ENCODE results near the gene LPAR2. TPM values are rescaled to one million over a fixed set of nuclear protein-coding genes. Genes with fewer than 3 reads are reported as not detected.
A peak's percentile ranks its signal among the peaks of the same experiment; 100 is the strongest.
"Not testable (repeated sequence)": the region's sequence is repeated elsewhere in the genome, so short reads cannot be mapped to it uniquely, and the experiment has no call there.

Gene LPAR2
- total and polyA plus RNA-seq, 2 experiments from 2014 or later, result 39.4 to 63.1 TPM

DNA sequence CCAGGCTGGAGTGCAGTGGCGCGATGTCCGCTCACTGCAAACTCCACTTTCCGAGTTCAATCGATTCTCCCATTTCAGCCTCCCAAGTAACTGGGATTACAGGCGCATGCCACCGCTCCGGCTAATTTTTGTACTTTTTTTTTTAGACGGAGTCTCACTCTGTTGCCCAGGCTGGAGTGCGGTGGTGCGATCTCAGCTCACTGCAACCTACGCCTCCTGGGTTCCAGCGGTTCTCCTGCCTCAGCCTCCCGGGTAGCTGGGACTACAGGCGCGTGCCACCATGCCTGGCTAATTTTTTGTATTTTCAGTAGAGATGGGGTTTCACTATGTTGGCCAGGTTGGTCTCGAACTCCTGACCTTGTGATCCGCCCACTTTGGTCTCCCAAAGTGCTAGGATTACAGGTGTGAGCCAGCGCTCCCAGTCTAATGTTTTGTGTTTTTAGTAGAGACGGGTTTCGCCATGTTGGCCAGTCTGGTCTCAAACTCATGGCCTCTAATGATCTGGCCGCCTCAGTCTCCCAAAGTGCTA is 37.5 kb upstream of the LPAR2 start:
- not testable (repeated sequence) for H3K27me3 ChIP-seq (ENCODE audit: insufficient read depth); H3K4me2 ChIP-seq; H3K4me3 ChIP-seq; H3K27ac Mint-ChIP-seq; H3K27ac ChIP-seq (ENCODE audit: low read depth); ATAC-seq; H3K4me3 Mint-ChIP-seq; DNase-seq (ENCODE audit: low spot score); H3K36me3 ChIP-seq (ENCODE audit: insufficient read depth); H3K9me2 ChIP-seq (ENCODE audit: insufficient read depth); H2AFZ ChIP-seq; H3K9me3 Mint-ChIP-seq
- H3K4me1 ChIP-seq (ENCODE audit: insufficient read depth), result peaks cover 18% of the 10 kb centered on the region
- H3K27me3 Mint-ChIP-seq (ENCODE audit: insufficient read depth, low read depth, poor library complexity), result peaks cover 18% of the 10 kb centered on the region
- peaks cover 17% of the 10 kb centered on the region for H4K20me1 ChIP-seq (replicated peaks; ENCODE audit: insufficient read depth)
- peaks cover 30% of the 10 kb centered on the region for H3K4me1 Mint-ChIP-seq
- H3K36me3 Mint-ChIP-seq (ENCODE audit: low read depth), result peaks cover 19% of the 10 kb centered on the region
- H3K79me2 ChIP-seq (replicated peaks; ENCODE audit: insufficient read depth), result peaks cover 42% of the 10 kb centered on the region
- peaks cover 28% of the 10 kb centered on the region for H3F3A ChIP-seq (replicated peaks; ENCODE audit: low read depth)

DNA sequence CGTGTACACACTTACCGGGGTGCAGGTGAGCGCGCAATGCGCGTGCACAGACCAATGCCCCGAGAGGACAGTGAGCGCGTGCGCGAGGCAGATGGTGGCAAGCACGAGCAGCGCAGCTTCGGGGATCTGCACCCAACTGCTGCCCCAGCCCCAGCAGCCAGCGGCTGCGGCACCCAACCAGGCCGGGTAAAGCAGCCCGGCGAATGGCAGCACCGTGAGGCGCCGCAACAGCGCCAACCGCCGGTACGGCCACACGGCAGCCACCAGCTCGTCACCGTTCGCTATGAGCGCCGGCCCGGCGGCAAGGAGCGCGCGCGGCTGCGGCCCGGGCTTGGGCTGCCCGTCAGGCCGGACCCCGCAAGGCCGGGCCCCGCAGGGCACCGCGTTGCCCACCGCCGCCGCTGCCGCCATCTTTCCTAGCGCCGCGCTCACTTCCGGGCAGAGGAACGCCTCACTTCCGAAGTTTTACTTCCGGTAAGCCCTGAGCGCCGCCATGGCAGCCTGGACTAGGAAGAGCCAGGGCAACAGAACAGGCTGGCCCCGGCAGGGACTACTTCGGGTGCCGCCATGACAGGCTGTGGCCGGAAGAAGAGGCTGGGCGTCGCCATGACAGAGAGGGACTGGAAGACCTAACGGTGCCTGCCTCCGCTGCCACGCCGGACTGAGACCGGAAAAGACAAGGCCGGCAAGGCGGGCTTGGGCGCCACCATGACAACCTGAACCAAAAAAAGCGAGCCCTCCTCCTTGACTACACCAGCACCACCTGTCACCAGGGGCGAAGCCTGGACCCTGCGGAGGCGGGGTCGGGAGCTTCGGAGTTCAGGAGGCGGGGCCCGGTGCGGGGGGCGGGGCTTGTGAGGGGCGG is 35.5 kb upstream of the LPAR2 start, which contains the start of gene ATP13A1:
Gene ATP13A1, minus strand, starts transcription at position 421 of the 865 bp plus-strand sequence. Its CDS starts 10 bp downstream, at position 411.
- Histone ChIP-seq H2AFZ (0 out of 2 replicates have a peak within 1 kb of the TSS, but pooled peaks have one; percentile 72), H3K4me3 (peak within 1 kb of the TSS; percentile 95), H3K27me3 (ENCODE audit: insufficient read depth) (no peaks in the 10 kb centered on the region), H3K4me2 (peak within 1 kb of the TSS; percentile 94), H3K79me2 (replicated peaks; ENCODE audit: insufficient read depth) (peaks cover 44% of the 10 kb centered on the region), H4K20me1 (replicated peaks; ENCODE audit: insufficient read depth) (peaks cover 10% of the 10 kb centered on the region), H3K9me2 (ENCODE audit: insufficient read depth) (0 out of 2 replicates have a peak, but pooled peaks cover 2% of the 10 kb centered on the region), H3F3A (replicated peaks; ENCODE audit: low read depth) (peaks cover 21% of the 10 kb centered on the region), H3K36me3 (ENCODE audit: insufficient read depth) (peaks cover 9% of the 10 kb centered on the region; the same call in 1 of the 2 replicates), H3K27ac (ENCODE audit: low read depth) (peak within 1 kb of the TSS; percentile 92), H3K4me1 (ENCODE audit: insufficient read depth) (peaks cover 15% of the 10 kb centered on the region)
- peaks cover 9% of the 10 kb centered on the region for H3K27me3 Mint-ChIP-seq (ENCODE audit: insufficient read depth, low read depth, poor library complexity)
- peaks cover 27% of the 10 kb centered on the region for H3K36me3 Mint-ChIP-seq (ENCODE audit: low read depth)
- peaks cover 29% of the 10 kb centered on the region for H3K4me1 Mint-ChIP-seq
- TF ChIP-seq, protein P1, sequence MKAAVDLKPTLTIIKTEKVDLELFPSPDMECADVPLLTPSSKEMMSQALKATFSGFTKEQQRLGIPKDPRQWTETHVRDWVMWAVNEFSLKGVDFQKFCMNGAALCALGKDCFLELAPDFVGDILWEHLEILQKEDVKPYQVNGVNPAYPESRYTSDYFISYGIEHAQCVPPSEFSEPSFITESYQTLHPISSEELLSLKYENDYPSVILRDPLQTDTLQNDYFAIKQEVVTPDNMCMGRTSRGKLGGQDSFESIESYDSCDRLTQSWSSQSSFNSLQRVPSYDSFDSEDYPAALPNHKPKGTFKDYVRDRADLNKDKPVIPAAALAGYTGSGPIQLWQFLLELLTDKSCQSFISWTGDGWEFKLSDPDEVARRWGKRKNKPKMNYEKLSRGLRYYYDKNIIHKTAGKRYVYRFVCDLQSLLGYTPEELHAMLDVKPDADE (IDR thresholded peaks at IDR 0.05), result peak; percentile 95
- TF ChIP-seq POLR2AphosphoS5 (IDR thresholded peaks at IDR 0.05; ENCODE audit: low read depth) (peak; percentile 53; the same call in 1 of the 2 replicates), ZNF114 (CRISPR knock-in tag; IDR thresholded peaks at IDR 0.05) (no peak)
- ATAC-seq (peak; percentile 83), DNase-seq (ENCODE audit: low spot score) (peak; percentile 95)
- no peaks in the 10 kb centered on the region for H3K9me3 Mint-ChIP-seq
- H3K4me3 Mint-ChIP-seq, result peak within 1 kb of the TSS; percentile 92
- H3K27ac Mint-ChIP-seq, result peak within 1 kb of the TSS; percentile 95

DNA sequence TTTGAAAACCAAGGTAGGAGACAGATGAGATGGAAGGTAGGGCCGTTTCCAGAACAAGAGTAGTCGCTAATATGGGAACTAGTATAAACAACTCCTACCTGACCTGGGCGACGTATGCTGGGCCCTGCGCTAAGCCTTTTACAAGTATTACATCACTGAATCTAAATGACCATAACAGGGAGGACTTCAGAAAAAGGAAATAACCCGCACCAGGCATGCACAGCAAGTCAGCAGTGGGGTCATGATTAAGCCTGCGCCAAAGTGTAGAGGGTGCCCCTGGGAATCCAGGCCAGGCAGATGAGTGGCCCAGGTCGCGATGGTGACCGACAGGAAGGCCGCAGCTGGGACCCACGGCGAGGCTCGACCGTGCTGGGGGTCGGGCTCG is 34.8 kb upstream of the LPAR2 start:
- peaks cover 15% of the 10 kb centered on the region; the same call in 1 of the 2 replicates for H3K36me3 ChIP-seq (ENCODE audit: insufficient read depth)
- peak overlapping the region; percentile 95 for H3K4me3 ChIP-seq
- no peaks in the 10 kb centered on the region for H3K27me3 ChIP-seq (ENCODE audit: insufficient read depth)
- H2AFZ ChIP-seq, result 0 out of 2 replicates have a peak overlapping the region, but pooled peaks have one; percentile 28
- H3K27ac Mint-ChIP-seq, result peak overlapping the region; percentile 93
- peaks cover 33% of the 10 kb centered on the region for H3K36me3 Mint-ChIP-seq (ENCODE audit: low read depth)
- H3K27ac ChIP-seq (ENCODE audit: low read depth), result peak overlapping the region; percentile 80
- peak overlapping the region; percentile 94 for H3K4me2 ChIP-seq
- ATAC-seq, result no peak
- H3K9me2 ChIP-seq (ENCODE audit: insufficient read depth), result 0 out of 2 replicates have a peak, but pooled peaks cover 2% of the 10 kb centered on the region
- peak overlapping the region; percentile 92 for H3K4me3 Mint-ChIP-seq
- H4K20me1 ChIP-seq (replicated peaks; ENCODE audit: insufficient read depth), result peaks cover 12% of the 10 kb centered on the region
- peaks cover 23% of the 10 kb centered on the region for H3K4me1 Mint-ChIP-seq
- peaks cover 15% of the 10 kb centered on the region for H3K4me1 ChIP-seq (ENCODE audit: insufficient read depth)
- H3K79me2 ChIP-seq (replicated peaks; ENCODE audit: insufficient read depth), result peaks cover 44% of the 10 kb centered on the region
- DNase-seq (ENCODE audit: low spot score), result no peak
- peaks cover 21% of the 10 kb centered on the region for H3F3A ChIP-seq (replicated peaks; ENCODE audit: low read depth)
- peaks cover 6% of the 10 kb centered on the region for H3K27me3 Mint-ChIP-seq (ENCODE audit: insufficient read depth, low read depth, poor library complexity)
- no peaks in the 10 kb centered on the region for H3K9me3 Mint-ChIP-seq
- TF ChIP-seq, protein P2, sequence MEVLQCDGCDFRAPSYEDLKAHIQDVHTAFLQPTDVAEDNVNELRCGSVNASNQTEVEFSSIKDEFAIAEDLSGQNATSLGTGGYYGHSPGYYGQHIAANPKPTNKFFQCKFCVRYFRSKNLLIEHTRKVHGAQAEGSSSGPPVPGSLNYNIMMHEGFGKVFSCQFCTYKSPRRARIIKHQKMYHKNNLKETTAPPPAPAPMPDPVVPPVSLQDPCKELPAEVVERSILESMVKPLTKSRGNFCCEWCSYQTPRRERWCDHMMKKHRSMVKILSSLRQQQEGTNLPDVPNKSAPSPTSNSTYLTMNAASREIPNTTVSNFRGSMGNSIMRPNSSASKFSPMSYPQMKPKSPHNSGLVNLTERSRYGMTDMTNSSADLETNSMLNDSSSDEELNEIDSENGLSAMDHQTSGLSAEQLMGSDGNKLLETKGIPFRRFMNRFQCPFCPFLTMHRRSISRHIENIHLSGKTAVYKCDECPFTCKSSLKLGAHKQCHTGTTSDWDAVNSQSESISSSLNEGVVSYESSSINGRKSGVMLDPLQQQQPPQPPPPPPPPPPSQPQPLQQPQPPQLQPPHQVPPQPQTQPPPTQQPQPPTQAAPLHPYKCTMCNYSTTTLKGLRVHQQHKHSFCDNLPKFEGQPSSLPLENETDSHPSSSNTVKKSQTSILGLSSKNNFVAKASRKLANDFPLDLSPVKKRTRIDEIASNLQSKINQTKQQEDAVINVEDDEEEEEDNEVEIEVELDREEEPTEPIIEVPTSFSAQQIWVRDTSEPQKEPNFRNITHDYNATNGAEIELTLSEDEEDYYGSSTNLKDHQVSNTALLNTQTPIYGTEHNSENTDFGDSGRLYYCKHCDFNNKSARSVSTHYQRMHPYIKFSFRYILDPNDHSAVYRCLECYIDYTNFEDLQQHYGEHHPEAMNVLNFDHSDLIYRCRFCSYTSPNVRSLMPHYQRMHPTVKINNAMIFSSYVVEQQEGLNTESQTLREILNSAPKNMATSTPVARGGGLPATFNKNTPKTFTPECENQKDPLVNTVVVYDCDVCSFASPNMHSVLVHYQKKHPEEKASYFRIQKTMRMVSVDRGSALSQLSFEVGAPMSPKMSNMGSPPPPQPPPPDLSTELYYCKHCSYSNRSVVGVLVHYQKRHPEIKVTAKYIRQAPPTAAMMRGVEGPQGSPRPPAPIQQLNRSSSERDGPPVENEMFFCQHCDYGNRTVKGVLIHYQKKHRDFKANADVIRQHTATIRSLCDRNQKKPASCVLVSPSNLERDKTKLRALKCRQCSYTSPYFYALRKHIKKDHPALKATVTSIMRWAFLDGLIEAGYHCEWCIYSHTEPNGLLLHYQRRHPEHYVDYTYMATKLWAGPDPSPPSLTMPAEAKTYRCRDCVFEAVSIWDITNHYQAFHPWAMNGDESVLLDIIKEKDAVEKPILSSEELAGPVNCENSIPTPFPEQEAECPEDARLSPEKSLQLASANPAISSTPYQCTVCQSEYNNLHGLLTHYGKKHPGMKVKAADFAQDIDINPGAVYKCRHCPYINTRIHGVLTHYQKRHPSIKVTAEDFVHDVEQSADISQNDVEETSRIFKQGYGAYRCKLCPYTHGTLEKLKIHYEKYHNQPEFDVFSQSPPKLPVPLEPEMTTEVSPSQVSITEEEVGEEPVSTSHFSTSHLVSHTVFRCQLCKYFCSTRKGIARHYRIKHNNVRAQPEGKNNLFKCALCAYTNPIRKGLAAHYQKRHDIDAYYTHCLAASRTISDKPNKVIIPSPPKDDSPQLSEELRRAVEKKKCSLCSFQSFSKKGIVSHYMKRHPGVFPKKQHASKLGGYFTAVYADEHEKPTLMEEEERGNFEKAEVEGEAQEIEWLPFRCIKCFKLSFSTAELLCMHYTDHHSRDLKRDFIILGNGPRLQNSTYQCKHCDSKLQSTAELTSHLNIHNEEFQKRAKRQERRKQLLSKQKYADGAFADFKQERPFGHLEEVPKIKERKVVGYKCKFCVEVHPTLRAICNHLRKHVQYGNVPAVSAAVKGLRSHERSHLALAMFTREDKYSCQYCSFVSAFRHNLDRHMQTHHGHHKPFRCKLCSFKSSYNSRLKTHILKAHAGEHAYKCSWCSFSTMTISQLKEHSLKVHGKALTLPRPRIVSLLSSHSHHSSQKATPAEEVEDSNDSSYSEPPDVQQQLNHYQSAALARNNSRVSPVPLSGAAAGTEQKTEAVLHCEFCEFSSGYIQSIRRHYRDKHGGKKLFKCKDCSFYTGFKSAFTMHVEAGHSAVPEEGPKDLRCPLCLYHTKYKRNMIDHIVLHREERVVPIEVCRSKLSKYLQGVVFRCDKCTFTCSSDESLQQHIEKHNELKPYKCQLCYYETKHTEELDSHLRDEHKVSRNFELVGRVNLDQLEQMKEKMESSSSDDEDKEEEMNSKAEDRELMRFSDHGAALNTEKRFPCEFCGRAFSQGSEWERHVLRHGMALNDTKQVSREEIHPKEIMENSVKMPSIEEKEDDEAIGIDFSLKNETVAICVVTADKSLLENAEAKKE (CRISPR knock-in tag; IDR thresholded peaks at IDR 0.05), result no peak
- TF ChIP-seq, protein P1 (IDR thresholded peaks at IDR 0.05), result no peak

All from GM23338 (cell line).